ENCODE data around the gene MPP7.

GRCh38 chr10:28302638-28303488 lies at the start of gene MPP7:
- TF ChIP-seq, protein P1, sequence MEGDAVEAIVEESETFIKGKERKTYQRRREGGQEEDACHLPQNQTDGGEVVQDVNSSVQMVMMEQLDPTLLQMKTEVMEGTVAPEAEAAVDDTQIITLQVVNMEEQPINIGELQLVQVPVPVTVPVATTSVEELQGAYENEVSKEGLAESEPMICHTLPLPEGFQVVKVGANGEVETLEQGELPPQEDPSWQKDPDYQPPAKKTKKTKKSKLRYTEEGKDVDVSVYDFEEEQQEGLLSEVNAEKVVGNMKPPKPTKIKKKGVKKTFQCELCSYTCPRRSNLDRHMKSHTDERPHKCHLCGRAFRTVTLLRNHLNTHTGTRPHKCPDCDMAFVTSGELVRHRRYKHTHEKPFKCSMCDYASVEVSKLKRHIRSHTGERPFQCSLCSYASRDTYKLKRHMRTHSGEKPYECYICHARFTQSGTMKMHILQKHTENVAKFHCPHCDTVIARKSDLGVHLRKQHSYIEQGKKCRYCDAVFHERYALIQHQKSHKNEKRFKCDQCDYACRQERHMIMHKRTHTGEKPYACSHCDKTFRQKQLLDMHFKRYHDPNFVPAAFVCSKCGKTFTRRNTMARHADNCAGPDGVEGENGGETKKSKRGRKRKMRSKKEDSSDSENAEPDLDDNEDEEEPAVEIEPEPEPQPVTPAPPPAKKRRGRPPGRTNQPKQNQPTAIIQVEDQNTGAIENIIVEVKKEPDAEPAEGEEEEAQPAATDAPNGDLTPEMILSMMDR (conservative IDR thresholded peaks at IDR 0.05), result no peak; the same call in 1 of the 2 replicates
- no peak for TF ChIP-seq EZH2 (IDR thresholded peaks at IDR 0.05; ENCODE audit: low read depth)

All from PC-9 (cell line).